Neural crest cell (in vitro differentiated cells): ENCODE data around the gene KCNIP1. TPM values are rescaled to one million over a fixed set of nuclear protein-coding genes. Genes with fewer than 3 reads are reported as not detected.

Experiments used
- DNase-seq: peaks from one replicate; pipeline ENCODE4 v3.0.0; 2021; ENCODE audit warnings: low read depth, mixed read lengths, low spot score
- H3K27ac Mint-ChIP-seq: one replicate; pipeline ENCODE4 v1.8.0; 2021; ENCODE audit warnings: mild to moderate bottlenecking, mixed read lengths; ENCODE audit not compliant: unreplicated experiment
- H3K27me3 Mint-ChIP-seq: 2 replicates; pipeline ENCODE4 v1.8.0; 2021; ENCODE audit warnings: low read depth, mild to moderate bottlenecking, mixed read lengths
- H3K36me3 Mint-ChIP-seq: 2 replicates; pipeline ENCODE4 v1.8.0; 2021; ENCODE audit warnings: low read depth, mild to moderate bottlenecking, mixed read lengths
- H3K4me1 Mint-ChIP-seq: 2 replicates; pipeline ENCODE4 v1.8.0; 2021; ENCODE audit warnings: mixed read lengths
- H3K4me3 Mint-ChIP-seq: one replicate; pipeline ENCODE4 v1.8.0; 2021; ENCODE audit warnings: mild to moderate bottlenecking, mixed read lengths
- H3K9me3 Mint-ChIP-seq: 2 replicates; pipeline ENCODE4 v1.8.0; 2021; ENCODE audit warnings: mixed read lengths
- CTCF ChIP-seq: fragments of 200-600 bp; sonication (generic); conservative IDR thresholded peaks from 2 replicates; pipeline ENCODE4 v1.5.0; 2021; ENCODE audit warnings: antibody characterized with exemption, mild to moderate bottlenecking
- total RNA-seq: library from RNA; stranded (reverse); gene quantifications from 2 replicates; pipeline ENCODE4 v1.2.1, GENCODE V29; 2021

The KCNIP1 gene
- total RNA-seq, 1 donor from 2014 or later: 0.96 TPM

GRCh38 chr5:170746961-170747340 lies 243.1 kb downstream of the KCNIP1 start:
- Mint-ChIP-seq H3K36me3 (no peaks in the 10 kb centered on the region), H3K27me3 (peaks cover 18% of the 10 kb centered on the region), H3K27ac (no peak overlapping the region), H3K9me3 (no peaks in the 10 kb centered on the region), H3K4me1 (peaks cover 41% of the 10 kb centered on the region), H3K4me3 (no peak overlapping the region)
- DNase-seq: no peak
- TF ChIP-seq CTCF: no peak

- H3K4me1 Mint-ChIP-seq: peaks cover 41% of the 10 kb centered on the region
- TF ChIP-seq CTCF: no peak
- H3K27me3 Mint-ChIP-seq: peaks cover 18% of the 10 kb centered on the region
- no peak for DNase-seq
- H3K27ac Mint-ChIP-seq: no peak overlapping the region
- H3K9me3 Mint-ChIP-seq: no peaks in the 10 kb centered on the region
- no peak overlapping the region for H3K4me3 Mint-ChIP-seq
- no peaks in the 10 kb centered on the region for H3K36me3 Mint-ChIP-seq
Observed at GRCh38 chr5:170747357-170747756, 243.5 kb downstream of the KCNIP1 start.

GRCh38 chr5:170747851-170748250 lies 244.0 kb downstream of the KCNIP1 start:
- DNase-seq: peak; percentile 57
- peak; percentile 65 for TF ChIP-seq CTCF
- Mint-ChIP-seq H3K27me3 (peaks cover 21% of the 10 kb centered on the region), H3K27ac (no peak overlapping the region), H3K4me3 (no peak overlapping the region), H3K9me3 (no peaks in the 10 kb centered on the region), H3K4me1 (peaks cover 44% of the 10 kb centered on the region), H3K36me3 (no peaks in the 10 kb centered on the region)

- H3K4me1 Mint-ChIP-seq: peaks cover 45% of the 10 kb centered on the region
- TF ChIP-seq CTCF: no peak
- no peak for DNase-seq
- H3K9me3 Mint-ChIP-seq: no peaks in the 10 kb centered on the region
- peaks cover 11% of the 10 kb centered on the region for H3K27me3 Mint-ChIP-seq
- H3K27ac Mint-ChIP-seq: no peak overlapping the region
- H3K36me3 Mint-ChIP-seq: no peaks in the 10 kb centered on the region
- H3K4me3 Mint-ChIP-seq: no peak overlapping the region
Observed at GRCh38 chr5:170748951-170749471, 245.2 kb downstream of the KCNIP1 start.

- H3K9me3 Mint-ChIP-seq: no peaks in the 10 kb centered on the region
- TF ChIP-seq CTCF: no peak
- no peak overlapping the region for H3K4me3 Mint-ChIP-seq
- no peak overlapping the region for H3K27ac Mint-ChIP-seq
- DNase-seq: no peak
- H3K36me3 Mint-ChIP-seq: no peaks in the 10 kb centered on the region
- peaks cover 4% of the 10 kb centered on the region for H3K27me3 Mint-ChIP-seq
- peaks cover 41% of the 10 kb centered on the region for H3K4me1 Mint-ChIP-seq
Observed at GRCh38 chr5:170749911-170750431, 246.2 kb downstream of the KCNIP1 start.
